Activated CD8-positive, alpha-beta T cell treated with anti-CD3 and anti-CD28 coated beads, Interleukin-2, amount 10 ng/mL, durations not matched to agents 7 days and 5 days (primary cell): Measurements from ENCODE around the gene LGALS7B. TPM values are rescaled to one million over a fixed set of nuclear protein-coding genes. Genes with fewer than 3 reads are reported as not detected.
A peak's percentile ranks its signal among the peaks of the same experiment; 100 is the strongest.
"Not testable (repeated sequence)": the region's sequence is repeated elsewhere in the genome, so short reads cannot be mapped to it uniquely, and the experiment has no call there.

Source experiments
- ATAC-seq: fragments of 150-1000 bp; cut with Tn5 transposase; one replicate; pipeline ENCODE4 v1.10.0; 2021; ENCODE audit warnings: moderate library complexity
- CTCF ChIA-PET: fragments of 350-600 bp; sonication (Branson Sonifier 250); formaldehyde crosslinking; loops from one replicate; lab custom pipeline; 2021; ENCODE audit warnings: antibody characterized with exemption; lab: Charles Lee
- POLR2A ChIA-PET: fragments of 350-600 bp; sonication (Branson Sonifier 250); formaldehyde crosslinking; loops from one replicate; lab custom pipeline; 2021; ENCODE audit warnings: antibody characterized with exemption; lab: Charles Lee
- DNase-seq: peaks from one replicate; pipeline ENCODE4 v3.0.0-alpha.2; 2020
- H3K27ac Mint-ChIP-seq: one replicate; pipeline ENCODE4 v1.8.0; 2021; ENCODE audit warnings: mild to moderate bottlenecking, mixed read lengths
- H3K27me3 Mint-ChIP-seq: one replicate; pipeline ENCODE4 v1.8.0; 2021; ENCODE audit warnings: low read depth, mixed read lengths
- H3K36me3 Mint-ChIP-seq: one replicate; pipeline ENCODE4 v1.8.0; 2021; ENCODE audit warnings: low read depth, mixed read lengths
- H3K4me1 Mint-ChIP-seq: one replicate; pipeline ENCODE4 v1.8.0; 2021; ENCODE audit warnings: low read depth, mixed read lengths
- H3K4me3 Mint-ChIP-seq: one replicate; pipeline ENCODE4 v1.8.0; 2021; ENCODE audit warnings: mild to moderate bottlenecking, mixed read lengths
- H3K9me3 Mint-ChIP-seq: one replicate; pipeline ENCODE4 v1.8.0; 2022; ENCODE audit warnings: mixed read lengths; ENCODE audit not compliant: insufficient read depth
- total RNA-seq, 2 experiments: library from RNA; stranded (reverse); gene quantifications; one replicate each; pipeline ENCODE4 v1.2.3, GENCODE V29; 2021

Gene LGALS7B
- total RNA-seq, 2 experiments from 2014 or later = not detected

DNA sequence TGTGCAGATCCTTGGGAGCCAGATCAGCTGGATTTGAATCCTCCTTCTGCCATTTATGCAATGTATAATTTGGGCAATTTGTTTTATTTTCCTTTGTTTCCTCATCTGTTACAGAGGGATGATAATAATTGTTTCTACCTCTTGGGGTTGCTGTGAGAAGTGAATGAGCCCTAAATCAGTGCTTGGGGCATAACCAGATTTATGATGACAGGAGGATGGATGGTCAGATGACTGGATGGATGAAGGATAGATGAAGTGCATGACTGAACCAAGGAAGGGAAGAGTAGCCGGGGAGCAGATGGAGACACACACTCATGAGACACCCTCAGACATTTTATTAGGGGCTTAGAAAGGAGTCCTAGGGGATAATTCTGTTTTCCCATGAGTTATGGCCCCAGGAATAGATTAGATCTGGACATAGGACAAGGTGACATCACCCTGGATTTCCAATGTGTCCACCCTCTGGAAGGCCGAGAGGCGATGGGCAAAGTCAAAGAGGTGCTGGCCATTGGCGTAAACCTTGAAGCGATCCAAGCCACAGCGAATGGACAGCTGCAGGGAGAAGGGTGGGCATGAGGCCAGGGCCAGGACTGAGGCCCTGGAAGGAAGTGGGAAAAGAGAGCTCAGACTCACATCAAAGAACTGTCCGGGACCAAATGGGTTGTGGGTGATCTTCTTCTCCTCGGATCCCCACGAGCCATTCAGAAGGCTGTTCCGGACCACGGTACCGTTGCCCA is 12.5 kb downstream of the LGALS7B start:
- ChIA-PET CTCF (no interaction called here), POLR2A (interaction anchor here (0.6 kb wide), 1 partner anchor 146 kb away, joined by 3 read pairs; no protein-coding TSS in a partner anchor)
- no peak overlapping the region for H3K4me3 Mint-ChIP-seq
- H3K9me3 Mint-ChIP-seq = no peaks in the 10 kb centered on the region
- no peaks in the 10 kb centered on the region for H3K27me3 Mint-ChIP-seq
- no peak overlapping the region for H3K27ac Mint-ChIP-seq
- DNase-seq (no peak), ATAC-seq (no peak)
- peaks cover 2% of the 10 kb centered on the region for H3K36me3 Mint-ChIP-seq
- peaks cover 7% of the 10 kb centered on the region for H3K4me1 Mint-ChIP-seq

DNA sequence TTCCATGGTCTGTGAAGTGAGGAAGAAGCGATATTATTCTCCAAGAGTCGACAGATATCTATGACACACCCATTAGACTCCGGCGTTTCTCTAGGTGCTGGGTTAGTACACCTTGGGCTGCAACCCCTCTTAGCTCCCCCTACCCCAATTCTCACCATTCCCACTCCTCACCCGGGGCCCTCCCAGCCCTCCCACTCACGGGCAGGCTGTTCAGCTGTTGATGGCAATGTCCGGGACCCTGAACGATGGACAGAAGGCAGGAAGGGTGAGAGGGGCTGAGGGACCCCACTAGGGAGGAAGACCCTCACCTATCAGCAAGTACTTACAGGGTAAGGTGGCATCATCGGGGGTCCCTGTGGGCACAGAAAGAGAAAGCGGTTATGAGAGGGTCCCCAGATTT is 14.5 kb downstream of the LGALS7B start:
- ChIA-PET CTCF (interaction anchor here (1.5 kb wide), 1 partner anchor 34 kb away, joined by 3 read pairs; no protein-coding TSS in a partner anchor), POLR2A (no interaction called here)
- no peaks in the 10 kb centered on the region for H3K27me3 Mint-ChIP-seq
- H3K4me3 Mint-ChIP-seq = no peak overlapping the region
- no peak for DNase-seq
- peaks cover 7% of the 10 kb centered on the region for H3K4me1 Mint-ChIP-seq
- peaks cover 2% of the 10 kb centered on the region for H3K36me3 Mint-ChIP-seq
- H3K9me3 Mint-ChIP-seq = no peaks in the 10 kb centered on the region
- no peak overlapping the region for H3K27ac Mint-ChIP-seq
- no peak for ATAC-seq

DNA sequence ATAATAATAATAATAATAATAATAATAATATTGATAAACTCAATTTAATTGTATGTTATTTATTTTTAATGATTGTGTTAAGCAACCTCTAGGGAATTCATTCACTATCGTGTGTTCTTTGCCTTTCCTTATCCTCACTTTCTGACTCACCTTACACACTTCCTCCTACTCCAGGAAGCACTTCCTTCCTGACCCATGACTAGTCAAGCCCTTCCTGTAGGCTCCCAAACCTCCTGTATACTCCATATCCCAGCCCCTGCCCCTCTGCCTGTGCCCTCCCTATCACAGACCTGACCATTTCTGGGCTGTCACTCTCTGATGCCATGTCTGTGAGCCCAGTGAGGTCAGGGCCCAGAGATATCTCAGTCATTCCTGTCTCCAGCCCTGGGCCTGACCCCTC is 16.2 kb downstream of the LGALS7B start:
- H3K27ac Mint-ChIP-seq = peak overlapping the region; percentile 71
- ATAC-seq = no peak
- H3K27me3 Mint-ChIP-seq = no peaks in the 10 kb centered on the region
- H3K4me3 Mint-ChIP-seq = no peak overlapping the region
- ChIA-PET CTCF (interaction anchor here (1.2 kb wide), 1 partner anchor 125 kb away, joined by 4 read pairs; the partner anchor contains the start of genes MRPS12 and SARS2), POLR2A (no interaction called here)
- H3K36me3 Mint-ChIP-seq = peaks cover 2% of the 10 kb centered on the region
- DNase-seq = no peak
- H3K9me3 Mint-ChIP-seq = no peaks in the 10 kb centered on the region
- H3K4me1 Mint-ChIP-seq = peaks cover 7% of the 10 kb centered on the region

DNA sequence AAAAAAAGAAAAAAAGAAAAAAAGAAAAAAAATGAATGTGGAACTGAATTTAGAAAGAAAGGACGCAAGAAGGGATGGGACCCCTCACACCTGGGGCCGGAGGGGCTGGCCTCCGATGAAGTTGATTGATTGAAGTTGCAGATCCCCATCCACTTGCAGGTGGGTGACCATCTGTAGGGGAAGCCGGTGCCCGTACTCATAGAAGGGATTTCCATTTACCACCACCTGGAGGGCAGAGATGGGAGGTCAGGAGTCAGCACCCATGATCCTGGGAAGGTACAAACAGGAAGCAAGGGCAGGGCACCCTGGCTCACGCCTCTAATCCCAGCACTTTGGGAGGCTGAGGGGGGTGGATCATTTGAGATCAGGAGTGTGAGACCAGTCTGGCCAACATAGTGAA is 17.4 kb downstream of the LGALS7B start:
- H3K27me3 Mint-ChIP-seq = no peaks in the 10 kb centered on the region
- peaks cover 7% of the 10 kb centered on the region for H3K4me1 Mint-ChIP-seq
- H3K4me3 Mint-ChIP-seq = no peak overlapping the region
- CTCF ChIA-PET = no interaction called here
- POLR2A ChIA-PET = no interaction called here
- no peak overlapping the region for H3K27ac Mint-ChIP-seq
- H3K9me3 Mint-ChIP-seq = no peaks in the 10 kb centered on the region
- DNase-seq (no peak), ATAC-seq (no peak)
- H3K36me3 Mint-ChIP-seq = peaks cover 2% of the 10 kb centered on the region

DNA sequence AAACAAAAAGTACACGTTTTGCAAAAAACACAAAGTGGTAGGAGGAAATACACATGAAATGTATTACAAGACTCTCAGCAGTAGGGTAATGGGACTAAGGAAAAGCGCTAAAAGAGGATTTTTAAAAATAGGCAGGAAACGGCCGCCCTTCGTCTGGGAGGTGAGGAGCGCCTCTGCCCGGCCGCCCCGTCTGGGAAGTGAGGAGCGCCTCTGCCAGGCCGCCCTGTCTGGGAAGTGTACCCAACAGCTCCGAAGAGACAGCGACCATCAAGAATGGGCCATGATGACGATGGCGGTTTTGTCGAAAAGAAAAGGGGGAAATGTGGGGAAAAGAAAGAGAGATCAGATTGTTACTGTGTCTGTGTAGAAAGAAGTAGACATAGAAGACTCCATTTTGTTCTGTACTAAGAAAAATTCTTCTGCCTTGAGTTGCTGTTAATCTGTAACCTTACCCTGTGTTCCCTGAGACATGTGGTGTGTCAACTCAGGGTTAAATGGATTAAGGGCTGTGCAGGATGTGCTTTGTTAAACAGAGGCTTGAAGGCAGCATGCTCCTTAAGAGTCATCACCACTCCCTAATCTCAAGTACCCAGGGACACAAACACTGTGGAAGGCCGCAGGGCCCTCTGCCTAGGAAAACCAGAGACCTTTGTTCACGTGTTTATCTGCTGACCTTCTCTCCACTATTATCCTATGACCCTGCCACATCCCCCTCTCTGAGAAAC is 18.5 kb downstream of the LGALS7B start:
- H3K4me3 Mint-ChIP-seq, H3K9me3 Mint-ChIP-seq, DNase-seq, H3K36me3 Mint-ChIP-seq, POLR2A ChIA-PET, ATAC-seq, CTCF ChIA-PET, H3K27me3 Mint-ChIP-seq, H3K4me1 Mint-ChIP-seq, H3K27ac Mint-ChIP-seq: not testable (repeated sequence)

DNA sequence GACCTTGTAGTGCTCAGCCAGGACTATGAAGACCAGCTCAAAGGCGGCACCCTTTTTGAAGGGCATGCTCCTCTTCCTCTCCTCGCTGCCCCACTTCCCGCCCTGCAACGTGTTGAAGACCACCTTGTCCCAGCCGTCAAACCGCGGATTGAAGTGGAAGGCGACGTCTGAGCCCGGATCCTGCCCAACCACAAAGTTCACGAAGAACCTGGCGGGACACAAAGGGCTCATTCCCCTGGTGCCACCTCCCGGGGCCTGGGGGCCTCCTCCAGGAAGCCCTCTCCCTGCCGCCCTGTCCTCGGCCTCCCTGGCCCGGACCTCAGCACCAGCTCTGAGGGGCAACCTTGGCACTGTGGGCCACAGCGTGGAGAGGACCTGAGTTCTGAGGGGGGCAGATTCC is 19.7 kb downstream of the LGALS7B start:
- CTCF ChIA-PET = no interaction called here
- H3K4me3 Mint-ChIP-seq = no peak overlapping the region

DNA sequence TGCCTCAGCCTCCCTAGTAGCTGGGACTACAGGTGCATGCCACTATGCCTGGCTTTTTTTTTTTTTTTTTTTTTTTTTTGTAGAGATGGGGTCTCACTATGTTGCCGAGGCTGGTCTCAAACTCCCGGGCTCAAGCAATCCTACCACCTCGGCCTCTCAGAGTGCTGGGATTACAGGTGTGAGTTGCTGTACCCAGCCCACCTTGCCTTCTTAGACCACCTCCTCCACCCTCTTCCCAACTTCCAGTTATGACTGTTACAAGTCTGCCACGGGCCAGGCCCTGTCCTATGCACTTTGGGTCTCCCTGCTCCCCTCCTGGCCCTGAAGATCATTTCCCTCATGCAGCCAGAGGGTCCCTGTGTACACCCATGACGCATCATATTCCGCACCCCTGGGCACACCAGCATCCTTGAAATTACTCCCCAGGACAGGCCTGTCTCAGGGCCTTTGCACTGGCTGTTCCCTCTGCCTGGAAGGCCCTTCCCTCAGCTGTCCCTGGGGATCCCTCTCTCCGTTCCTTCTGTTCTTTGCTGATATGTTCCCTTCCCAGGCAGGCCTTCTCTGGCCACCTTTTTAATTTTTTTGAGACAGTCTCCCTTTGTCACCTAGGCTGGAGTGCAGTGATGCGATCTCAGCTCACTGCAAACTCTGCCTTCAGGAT is 20.7 kb downstream of the LGALS7B start:
- Mint-ChIP-seq H3K27ac (no peak overlapping the region), H3K9me3 (no peaks in the 10 kb centered on the region), H3K36me3 (peaks cover 2% of the 10 kb centered on the region), H3K4me3 (no peak overlapping the region), H3K27me3 (no peaks in the 10 kb centered on the region), H3K4me1 (peaks cover 7% of the 10 kb centered on the region)
- ChIA-PET CTCF (interaction anchor here (0.6 kb wide), 1 partner anchor 984 kb away, joined by 3 read pairs; no protein-coding TSS in a partner anchor), POLR2A (no interaction called here)
- no peak for ATAC-seq
- no peak for DNase-seq

More for the DNA sequence above, 19.7 kb downstream of the LGALS7B start:
- DNase-seq = no peak
- H3K9me3 Mint-ChIP-seq = no peaks in the 10 kb centered on the region
- peaks cover 2% of the 10 kb centered on the region for H3K36me3 Mint-ChIP-seq
- no peak overlapping the region for H3K27ac Mint-ChIP-seq
- POLR2A ChIA-PET = no interaction called here
- ATAC-seq = no peak
- H3K27me3 Mint-ChIP-seq = no peaks in the 10 kb centered on the region
- peaks cover 7% of the 10 kb centered on the region for H3K4me1 Mint-ChIP-seq

DNA sequence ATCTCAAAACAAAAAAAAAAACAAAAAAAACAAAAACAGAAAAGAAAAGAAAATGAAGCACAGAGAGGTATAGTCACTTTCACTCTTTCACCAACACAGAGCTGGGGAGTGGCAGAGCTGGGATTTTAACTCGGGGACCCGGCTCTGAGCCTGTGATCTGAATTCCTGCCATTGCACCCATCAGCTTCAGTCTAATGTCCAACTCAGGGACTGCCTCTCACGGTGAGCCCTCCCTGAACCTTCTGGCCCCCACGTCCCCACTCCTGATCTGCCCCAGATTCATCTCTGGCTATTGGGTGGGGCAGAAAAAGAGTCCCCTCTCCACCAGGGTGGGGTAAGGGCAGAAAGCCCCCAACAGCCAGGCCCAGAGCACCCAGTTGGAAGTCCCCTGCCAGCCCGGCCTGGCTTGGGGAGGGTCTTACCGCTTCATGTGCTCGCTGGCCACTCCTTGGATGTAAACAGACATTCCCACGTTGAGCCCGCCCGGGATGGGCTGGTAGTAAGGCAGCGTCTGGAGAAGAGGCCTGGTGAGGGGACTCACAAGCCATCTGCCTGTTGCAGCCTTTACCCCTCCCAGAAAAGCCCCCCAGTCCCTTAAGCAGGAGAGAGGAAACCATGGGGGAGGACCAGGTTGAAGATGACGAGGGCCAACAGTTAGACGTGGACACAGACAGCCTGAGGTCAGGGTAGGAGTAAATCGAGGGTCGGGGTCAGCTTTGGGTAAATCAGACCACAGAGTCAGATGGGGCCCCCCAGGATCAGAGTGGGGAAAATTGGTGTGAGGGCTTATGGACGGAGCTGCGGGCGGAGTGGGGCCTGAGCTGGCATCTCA is 23.2 kb downstream of the LGALS7B start:
- no peaks in the 10 kb centered on the region for H3K4me1 Mint-ChIP-seq
- no peak overlapping the region for H3K4me3 Mint-ChIP-seq
- peaks cover 17% of the 10 kb centered on the region for H3K36me3 Mint-ChIP-seq
- ChIA-PET POLR2A (interaction anchor here (0.5 to 0.6 kb wide), 2 partner anchors 230 to 585 kb away, joined by 3 to 4 read pairs; no protein-coding TSS in a partner anchor), CTCF (no interaction called here)
- ATAC-seq = no peak
- DNase-seq = no peak
- no peaks in the 10 kb centered on the region for H3K9me3 Mint-ChIP-seq
- H3K27ac Mint-ChIP-seq = no peak overlapping the region
- no peaks in the 10 kb centered on the region for H3K27me3 Mint-ChIP-seq

DNA sequence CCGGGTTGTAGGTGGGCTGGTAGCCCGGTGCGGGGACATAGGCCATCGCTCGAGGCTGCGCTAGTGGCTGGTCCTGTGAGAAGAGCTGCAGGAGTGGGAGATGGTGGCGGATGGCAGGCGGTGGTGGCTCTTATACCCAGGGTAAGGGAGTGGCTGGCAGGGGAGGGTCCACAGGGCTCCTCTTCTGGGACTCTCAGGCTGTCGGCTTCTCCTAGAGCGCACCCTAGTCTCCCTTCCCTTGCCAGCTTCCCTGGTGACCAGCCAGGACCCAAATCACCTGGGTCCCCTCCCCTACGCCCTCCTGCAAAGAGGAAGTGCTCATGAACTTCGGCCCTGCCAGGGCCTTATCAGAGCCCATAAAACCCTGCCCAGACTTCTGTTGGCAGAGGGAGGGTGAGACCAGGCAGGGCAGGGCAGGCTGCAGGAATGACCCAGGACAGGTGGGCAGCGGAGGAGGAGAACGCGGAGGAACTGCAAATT is 23.9 kb downstream of the LGALS7B start, which contains the start of gene LGALS4:
Gene LGALS4 (minus strand): TSS at position 105 of the 480 bp plus-strand sequence. CDS start 59 bp downstream, at position 46.
- no peak for DNase-seq
- peaks cover 18% of the 10 kb centered on the region for H3K36me3 Mint-ChIP-seq
- no peak within 1 kb of the TSS for H3K4me3 Mint-ChIP-seq
- H3K27ac Mint-ChIP-seq = no peak within 1 kb of the TSS
- POLR2A ChIA-PET = interaction anchor here (0.6 kb wide), 1 partner anchor 584 kb away, joined by 4 read pairs; no protein-coding TSS in a partner anchor
- CTCF ChIA-PET = no interaction called here
- H3K4me1 Mint-ChIP-seq = no peaks in the 10 kb centered on the region
- H3K9me3 Mint-ChIP-seq = no peaks in the 10 kb centered on the region
- no peaks in the 10 kb centered on the region for H3K27me3 Mint-ChIP-seq
- no peak for ATAC-seq

DNA sequence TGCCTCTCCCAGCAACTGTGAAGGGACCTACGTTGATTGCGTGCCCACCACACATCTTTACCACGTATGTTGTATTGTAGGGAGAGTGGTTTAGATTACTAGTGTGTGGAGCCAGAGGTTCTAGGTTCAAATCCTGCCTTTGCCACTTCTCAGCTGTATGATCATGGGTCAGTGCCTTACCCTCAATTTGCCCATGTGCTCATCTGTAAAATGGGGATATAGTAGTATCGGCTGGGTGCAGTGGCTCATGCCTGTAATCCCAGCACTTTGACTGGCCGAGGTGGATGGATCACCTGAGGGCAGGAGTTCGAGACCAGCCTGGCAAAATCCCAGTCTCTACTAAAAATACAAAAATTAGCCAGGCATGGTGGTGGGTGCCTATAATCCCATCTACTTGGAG is 24.3 kb downstream of the LGALS7B start:
- ChIA-PET CTCF (no interaction called here), POLR2A (no interaction called here)
- Mint-ChIP-seq H3K4me3 (no peak overlapping the region), H3K9me3 (no peaks in the 10 kb centered on the region), H3K27ac (no peak overlapping the region), H3K4me1 (no peaks in the 10 kb centered on the region), H3K27me3 (no peaks in the 10 kb centered on the region), H3K36me3 (peaks cover 20% of the 10 kb centered on the region)
- ATAC-seq (no peak), DNase-seq (no peak)

DNA sequence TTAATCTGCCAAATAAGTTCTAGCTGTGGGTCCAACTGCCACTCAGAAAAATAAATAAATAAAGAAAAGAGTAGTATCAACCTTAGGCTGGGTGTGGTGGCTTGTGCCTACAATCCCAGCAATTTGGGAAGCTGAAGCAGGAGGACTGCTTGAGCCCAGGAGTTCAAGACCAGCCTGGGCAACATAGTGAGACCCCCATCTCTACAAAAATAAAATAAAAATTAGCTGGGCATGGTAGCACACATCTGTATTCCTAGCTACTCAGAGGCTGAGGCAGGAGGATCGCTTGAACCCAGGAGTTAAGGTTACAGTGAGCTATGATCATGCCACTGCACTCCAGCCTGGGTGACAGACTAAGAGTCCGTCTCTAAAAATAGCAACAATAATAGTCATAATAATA is 24.9 kb downstream of the LGALS7B start:
- H3K27ac Mint-ChIP-seq, ATAC-seq: not testable (repeated sequence)

More for the DNA sequence above, 24.9 kb downstream of the LGALS7B start:
- H3K27me3 Mint-ChIP-seq, DNase-seq, H3K9me3 Mint-ChIP-seq, H3K4me1 Mint-ChIP-seq, H3K4me3 Mint-ChIP-seq, POLR2A ChIA-PET: not testable (repeated sequence)
- CTCF ChIA-PET = interaction anchor here (1.2 kb wide), 1 partner anchor 65 kb away, joined by 3 read pairs; no protein-coding TSS in a partner anchor
- H3K36me3 Mint-ChIP-seq = peaks cover 20% of the 10 kb centered on the region
